PC-3 (cell line): ENCODE results near the gene SAMD4A. TPM values are rescaled to one million over a fixed set of nuclear protein-coding genes. Genes with fewer than 3 reads are reported as not detected.
"Not testable (repeated sequence)": the region's sequence is repeated elsewhere in the genome, so short reads cannot be mapped to it uniquely, and the experiment has no call there.

ENCODE experiments used
- ATAC-seq: fragments of 200-7000 bp; cut with Tn5 transposase; 2 replicates; pipeline ENCODE4 v1.9.1; 2020; ENCODE audit warnings: mild to moderate bottlenecking, moderate library complexity
- BruUV-seq: library from RNA; stranded (reverse); fragments of 400-500 nt; replicated peaks from 2 replicates; lab custom pipeline; 2021; lab: Mats Ljungman, UMichigan
- CTCF ChIA-PET: fragments of 300-600 bp; sonication (Branson Sonifier 250); formaldehyde crosslinking; loops from one replicate; lab custom pipeline; 2022; ENCODE audit warnings: antibody characterized with exemption; lab: Charles Lee
- POLR2A ChIA-PET: fragments of 300-600 bp; sonication (Branson Sonifier 250); formaldehyde crosslinking; loops from one replicate; lab custom pipeline; 2022; ENCODE audit warnings: antibody characterized with exemption; ENCODE audit not compliant: unreplicated experiment; lab: Charles Lee
- DNase-seq: peaks from one replicate; pipeline ENCODE4 v3.0.0-alpha.2; 2015
- H2AFZ ChIP-seq: fragments of 300-600 bp; sonication (generic); 2 replicates; pipeline ENCODE4 v1.6.0; 2016; ENCODE audit warnings: antibody characterized with exemption, low read length
- H3F3A ChIP-seq: fragments of 300-600 bp; sonication (generic); one replicate; pipeline ENCODE4 v1.6.0; 2017; ENCODE audit warnings: antibody characterized with exemption, low read length, control low read depth, mild to moderate bottlenecking; ENCODE audit not compliant: unreplicated experiment
- H3K27ac ChIP-seq: fragments of 300-600 bp; sonication (generic); 2 replicates; pipeline ENCODE4 v1.5.1; 2016; ENCODE audit warnings: mild to moderate bottlenecking, low read length
- H3K27me3 ChIP-seq: fragments of 300-600 bp; sonication (generic); 2 replicates; pipeline ENCODE4 v1.6.1; 2016; ENCODE audit warnings: low read length, mixed read lengths
- H3K36me3 ChIP-seq: fragments of 300-600 bp; sonication (generic); 2 replicates; pipeline ENCODE4 v1.6.1; 2016; ENCODE audit warnings: low read depth, mixed run types, low read length, mixed read lengths
- H3K4me1 ChIP-seq: fragments of 300-600 bp; sonication (generic); 2 replicates; pipeline ENCODE4 v1.5.1; 2016; ENCODE audit warnings: low read length; ENCODE audit not compliant: insufficient read depth
- H3K4me2 ChIP-seq: fragments of 300-600 bp; sonication (generic); 2 replicates; pipeline ENCODE4 v1.6.0; 2016; ENCODE audit warnings: low read length
- H3K4me3 ChIP-seq: fragments of 300-600 bp; sonication (generic); 2 replicates; pipeline ENCODE4 v1.5.1; 2016; ENCODE audit warnings: mild to moderate bottlenecking, low read length, mixed read lengths
- H3K79me2 ChIP-seq: fragments of 300-600 bp; sonication (generic); 2 replicates; pipeline ENCODE4 v1.6.1; 2017; ENCODE audit warnings: low read length, mixed read lengths
- H3K9ac ChIP-seq: fragments of 300-600 bp; sonication (generic); 2 replicates; pipeline ENCODE4 v1.6.0; 2016; ENCODE audit warnings: mild to moderate bottlenecking, low read length
- H3K9me2 ChIP-seq: fragments of 300-600 bp; sonication (generic); replicated peaks from 2 replicates; pipeline ENCODE4 v1.6.1; 2016; ENCODE audit warnings: mixed run types, low read length, mixed read lengths
- H3K9me3 ChIP-seq: fragments of 300-600 bp; sonication (generic); 2 replicates; pipeline ENCODE4 v1.6.1; 2016; ENCODE audit warnings: low read length, mixed read lengths
- H4K20me1 ChIP-seq: fragments of 300-600 bp; sonication (generic); 2 replicates; pipeline ENCODE4 v1.6.1; 2016; ENCODE audit warnings: low read length, mixed read lengths
- EZH2 ChIP-seq: fragments of 300-600 bp; sonication (generic); IDR thresholded peaks from one replicate; pipeline ENCODE4 v1.6.1; 2017; ENCODE audit warnings: antibody characterized with exemption, mild to moderate bottlenecking, low read length; ENCODE audit not compliant: unreplicated experiment
- EZH2phosphoT487 ChIP-seq: fragments of 300-600 bp; sonication (generic); IDR thresholded peaks from 2 replicates; pipeline ENCODE4 v1.6.1; 2018; ENCODE audit warnings: mild to moderate bottlenecking, antibody characterized with exemption, low read length, borderline replicate concordance
- intact Hi-C: fragments of 100-400 bp; cut with micrococcal nuclease; formaldehyde crosslinking; loops from 2 replicates; pipeline ENCODE4 v1.9.0; 2023
- total RNA-seq: library from RNA; depleted of rRNA; stranded (reverse); fragments of >200 nt; gene quantifications from 2 replicates; pipeline ENCODE4 v1.2.3, GENCODE V29; 2014
- TF ChIP-seq, protein P1 (sequence below): fragments of 300-600 bp; sonication (generic); conservative IDR thresholded peaks from 2 replicates; pipeline ENCODE4 v1.5.1; 2017; ENCODE audit warnings: antibody characterized with exemption, low read depth, mild to moderate bottlenecking, low read length

The SAMD4A gene
- total RNA-seq, 1 experiment from 2014 or later, result 42.9 TPM

DNA sequence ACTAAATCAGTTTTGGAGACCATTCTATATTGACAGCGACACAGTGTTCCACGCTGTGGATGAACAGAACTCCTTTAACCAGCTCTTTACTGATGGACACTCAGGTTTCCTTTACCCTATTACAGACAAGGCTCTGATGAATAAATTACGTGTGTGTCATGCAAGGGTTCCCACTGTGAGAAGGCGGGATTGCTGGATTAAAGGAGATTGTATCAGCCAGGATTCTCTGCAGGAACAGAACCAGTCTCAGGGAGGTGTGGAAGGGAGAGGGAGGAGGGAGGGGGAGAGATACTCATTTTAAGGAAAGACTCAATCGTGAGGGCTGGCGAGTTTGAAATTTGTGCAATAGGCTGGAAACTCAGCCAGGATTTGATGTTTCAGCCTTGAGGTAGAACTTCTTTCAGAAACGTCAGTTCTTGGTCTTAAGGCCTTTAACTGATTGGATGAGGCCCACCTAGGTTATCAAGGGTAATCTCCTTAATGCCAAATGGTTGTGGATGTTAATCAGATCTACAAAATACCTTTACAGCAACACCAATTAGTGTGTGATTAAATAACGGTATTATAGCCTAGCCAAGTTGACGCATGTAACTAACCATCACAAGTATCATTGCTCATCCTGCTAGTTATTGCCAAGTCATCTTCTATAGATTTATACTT, 231.7 kb downstream of the SAMD4A start:
- intact Hi-C loops, result no loop called here
- Histone ChIP-seq H4K20me1 (no peaks in the 10 kb centered on the region), H3K36me3 (no peaks in the 10 kb centered on the region), H3F3A (no peaks in the 10 kb centered on the region), H3K27me3 (no peaks in the 10 kb centered on the region), H3K9me2 (no peaks in the 10 kb centered on the region), H3K4me1 (peaks cover 9% of the 10 kb centered on the region), H2AFZ (no peak overlapping the region), H3K27ac (no peak overlapping the region), H3K9ac (no peak overlapping the region), H3K79me2 (no peaks in the 10 kb centered on the region), H3K9me3 (no peaks in the 10 kb centered on the region), H3K4me2 (no peak overlapping the region), H3K4me3 (no peak overlapping the region)
- no peak for ATAC-seq
- TF ChIP-seq, protein P1, sequence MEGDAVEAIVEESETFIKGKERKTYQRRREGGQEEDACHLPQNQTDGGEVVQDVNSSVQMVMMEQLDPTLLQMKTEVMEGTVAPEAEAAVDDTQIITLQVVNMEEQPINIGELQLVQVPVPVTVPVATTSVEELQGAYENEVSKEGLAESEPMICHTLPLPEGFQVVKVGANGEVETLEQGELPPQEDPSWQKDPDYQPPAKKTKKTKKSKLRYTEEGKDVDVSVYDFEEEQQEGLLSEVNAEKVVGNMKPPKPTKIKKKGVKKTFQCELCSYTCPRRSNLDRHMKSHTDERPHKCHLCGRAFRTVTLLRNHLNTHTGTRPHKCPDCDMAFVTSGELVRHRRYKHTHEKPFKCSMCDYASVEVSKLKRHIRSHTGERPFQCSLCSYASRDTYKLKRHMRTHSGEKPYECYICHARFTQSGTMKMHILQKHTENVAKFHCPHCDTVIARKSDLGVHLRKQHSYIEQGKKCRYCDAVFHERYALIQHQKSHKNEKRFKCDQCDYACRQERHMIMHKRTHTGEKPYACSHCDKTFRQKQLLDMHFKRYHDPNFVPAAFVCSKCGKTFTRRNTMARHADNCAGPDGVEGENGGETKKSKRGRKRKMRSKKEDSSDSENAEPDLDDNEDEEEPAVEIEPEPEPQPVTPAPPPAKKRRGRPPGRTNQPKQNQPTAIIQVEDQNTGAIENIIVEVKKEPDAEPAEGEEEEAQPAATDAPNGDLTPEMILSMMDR, result no peak
- TF ChIP-seq EZH2 (no peak), EZH2phosphoT487 (no peak)
- no peak for DNase-seq
- POLR2A ChIA-PET, result no interaction called here
- CTCF ChIA-PET, result no interaction called here
- no TSS peak for BruUV-seq

DNA sequence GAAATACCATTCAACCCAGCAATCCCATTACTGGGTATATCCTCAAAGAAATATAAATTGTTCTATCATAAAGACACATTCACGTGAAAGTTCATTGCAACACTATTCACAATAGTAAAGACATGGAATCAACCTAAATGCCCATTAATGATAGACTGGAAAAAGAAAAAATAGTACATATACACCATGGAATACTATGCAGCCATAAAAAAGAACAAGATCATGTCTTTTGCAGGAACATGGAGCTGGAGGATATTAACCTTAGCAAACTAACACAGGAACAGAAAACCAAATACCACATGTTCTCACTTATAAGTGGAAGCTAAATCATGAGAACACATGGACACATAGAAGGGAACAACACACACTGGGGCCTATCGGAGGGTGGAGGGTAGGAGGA, 234.6 kb downstream of the SAMD4A start:
- BruUV-seq, H3F3A ChIP-seq, H3K79me2 ChIP-seq, H3K4me3 ChIP-seq, H3K4me2 ChIP-seq, H3K27me3 ChIP-seq, H3K9me2 ChIP-seq, intact Hi-C loops, H3K9ac ChIP-seq, H3K9me3 ChIP-seq, CTCF ChIA-PET, DNase-seq, H3K27ac ChIP-seq, POLR2A ChIA-PET, ATAC-seq, H2AFZ ChIP-seq, H3K36me3 ChIP-seq, H4K20me1 ChIP-seq: not testable (repeated sequence)
- H3K4me1 ChIP-seq, result peaks cover 12% of the 10 kb centered on the region

DNA sequence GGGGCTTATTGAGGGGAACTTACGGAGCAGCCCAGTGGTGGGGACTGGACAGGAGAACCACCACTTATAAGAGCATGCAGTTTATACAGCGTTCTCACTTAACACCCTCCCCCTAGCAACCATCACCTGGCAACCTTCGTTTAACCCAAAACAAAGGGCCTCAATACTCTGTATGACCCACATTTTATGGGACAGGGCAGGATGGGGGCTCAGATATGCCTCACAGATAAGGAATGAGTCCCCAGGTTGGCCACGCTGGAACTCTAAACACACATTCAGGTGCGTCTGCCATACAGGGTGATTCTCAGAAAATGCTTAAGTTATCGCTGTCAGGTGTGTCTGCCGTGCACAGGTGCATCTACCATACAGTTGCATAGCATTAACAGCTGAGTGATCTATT, 236.5 kb downstream of the SAMD4A start:
- H2AFZ ChIP-seq, result no peak overlapping the region
- no peaks in the 10 kb centered on the region for H4K20me1 ChIP-seq
- no peak overlapping the region for H3K9ac ChIP-seq
- H3K9me2 ChIP-seq, result no peaks in the 10 kb centered on the region
- no peak for ATAC-seq
- H3K9me3 ChIP-seq, result no peaks in the 10 kb centered on the region
- H3K27ac ChIP-seq, result no peak overlapping the region
- no peak overlapping the region for H3K4me3 ChIP-seq
- H3K4me2 ChIP-seq, result no peak overlapping the region
- POLR2A ChIA-PET, result interaction anchor here (0.6 kb wide), 1 partner anchor 223 kb away, joined by 3 read pairs; no protein-coding TSS in a partner anchor
- BruUV-seq, result no TSS peak
- DNase-seq, result peak; percentile 22
- TF ChIP-seq, protein P1, result no peak
- TF ChIP-seq EZH2phosphoT487 (no peak), EZH2 (no peak)
- no peaks in the 10 kb centered on the region for H3K27me3 ChIP-seq
- no peaks in the 10 kb centered on the region for H3K79me2 ChIP-seq
- intact Hi-C loops, result no loop called here
- no peaks in the 10 kb centered on the region for H3K36me3 ChIP-seq
- CTCF ChIA-PET, result interaction anchor here (0.8 to 1.9 kb wide), 3 partner anchors 20 to 239 kb away, joined by 4 to 12 read pairs (median 9); no protein-coding TSS in a partner anchor
- no peaks in the 10 kb centered on the region for H3F3A ChIP-seq
- peaks cover 5% of the 10 kb centered on the region for H3K4me1 ChIP-seq
